Stomach (tissue), 9 donors: ENCODE data around the gene ANKRD28. TPM values are rescaled to one million over a fixed set of nuclear protein-coding genes. Genes with fewer than 3 reads are reported as not detected.

Experiments used
- DNase-seq, 2 donors: peaks; one replicate each; pipeline versions ENCODE4 v3.0.0 to v3.0.0-alpha.2; 2013 to 2019
- H3K27ac ChIP-seq, 5 donors: fragments of 200-600 bp in 4 of 5; sonication (generic) in 4 of 5; one replicate each; pipeline ENCODE4 v1.5.1; 2013 to 2019; ENCODE audit warnings: mild to moderate bottlenecking in 1 of 5, moderate library complexity in 1 of 5
- H3K27me3 ChIP-seq, 3 donors: fragments of 200-600 bp; sonication (generic); one replicate each; pipeline ENCODE4 v1.5.1; 2017 to 2019; ENCODE audit warnings: mixed run types in 1 of 3
- H3K36me3 ChIP-seq, 4 donors: fragments of 200-600 bp; sonication (generic); 1 replicate in 3 of 4; 2 replicates in 1 of 4; pipeline ENCODE4 v1.5.1; 2016 to 2019
- H3K4me1 ChIP-seq, 4 donors: fragments of 200-600 bp; sonication (generic); one replicate each; pipeline ENCODE4 v1.5.1; 2016 to 2019
- H3K4me3 ChIP-seq, 4 donors: fragments of 200-600 bp; sonication (generic) in 3 of 4; one replicate each; pipeline ENCODE4 v1.5.1; 2016 to 2019; ENCODE audit warnings: mild to moderate bottlenecking in 1 of 4
- H3K9me3 ChIP-seq, 4 donors: fragments of 200-600 bp; sonication (generic); one replicate each; pipeline ENCODE4 v1.5.1; 2016 to 2019
- EP300 ChIP-seq: sonication (generic); formaldehyde crosslinking; IDR thresholded peaks from one replicate; pipeline ENCODE4 v1.6.1; 2017; ENCODE audit warnings: antibody characterized with exemption
- POLR2A ChIP-seq, 4 donors: fragments of 450-650 bp; IDR thresholded peaks; one replicate each; pipeline ENCODE4 v1.6.1; 2016; ENCODE audit warnings: antibody characterized with exemption in 4 of 4, control low read depth in 2 of 4, mild to moderate bottlenecking in 1 of 4, moderate library complexity in 1 of 4
- POLR2AphosphoS5 ChIP-seq, 3 donors: sonication (generic); formaldehyde crosslinking; IDR thresholded peaks; one replicate each; pipeline ENCODE4 v1.6.1; 2016; ENCODE audit warnings: antibody characterized with exemption in 3 of 3
- WGBS, 5 donors: extraction: QIAGEN DNeasy Blood & Tissue Kit in 3 of 5; methylation state at CpG; one replicate each; pipeline versions ENCODE4 v1.1.5 to v1.1.7; 2013 to 2018; 5-methylcytosine and 5-hydroxymethylcytosine counted together
- intact Hi-C: fragments of 100-400 bp; cut with DNase I; formaldehyde crosslinking; loops from one replicate; pipeline ENCODE4 v1.15.1; 2023; ENCODE audit warnings: low total_unique reads
- polyA plus RNA-seq, 3 donors: library from polyadenylated mRNA; stranded (reverse); fragments of 200-250 nt; gene quantifications; one replicate each; pipeline ENCODE4 v1.2.3, GENCODE V29; 2013
- total RNA-seq, 5 donors: library from RNA; depleted of rRNA; stranded (reverse); fragments of >200 nt; gene quantifications; one replicate each; pipeline versions ENCODE4 v1.1.0 to v1.2.3, GENCODE V29; 2014 to 2016
- TF ChIP-seq, protein P1 (sequence below), 7 experiments: fragments of 450-650 bp in 4 of 7; fragments of 200-600 bp in 3 of 7; sonication (generic) in 3 of 7; IDR thresholded peaks; one replicate each; pipeline ENCODE4 v1.5.1; 2016 to 2019; ENCODE audit warnings: antibody characterized with exemption in 7 of 7, control low read depth in 2 of 7, mild to moderate bottlenecking in 1 of 7
- donor health status: healthy with polysubstance abuse.
- donor health status: Bipolar disorder and iron deficiency.
- donor health status: healthy.

Gene ANKRD28
- total and polyA plus RNA-seq, 8 donors = 6.8 to 102 (median 16.6) TPM

DNA sequence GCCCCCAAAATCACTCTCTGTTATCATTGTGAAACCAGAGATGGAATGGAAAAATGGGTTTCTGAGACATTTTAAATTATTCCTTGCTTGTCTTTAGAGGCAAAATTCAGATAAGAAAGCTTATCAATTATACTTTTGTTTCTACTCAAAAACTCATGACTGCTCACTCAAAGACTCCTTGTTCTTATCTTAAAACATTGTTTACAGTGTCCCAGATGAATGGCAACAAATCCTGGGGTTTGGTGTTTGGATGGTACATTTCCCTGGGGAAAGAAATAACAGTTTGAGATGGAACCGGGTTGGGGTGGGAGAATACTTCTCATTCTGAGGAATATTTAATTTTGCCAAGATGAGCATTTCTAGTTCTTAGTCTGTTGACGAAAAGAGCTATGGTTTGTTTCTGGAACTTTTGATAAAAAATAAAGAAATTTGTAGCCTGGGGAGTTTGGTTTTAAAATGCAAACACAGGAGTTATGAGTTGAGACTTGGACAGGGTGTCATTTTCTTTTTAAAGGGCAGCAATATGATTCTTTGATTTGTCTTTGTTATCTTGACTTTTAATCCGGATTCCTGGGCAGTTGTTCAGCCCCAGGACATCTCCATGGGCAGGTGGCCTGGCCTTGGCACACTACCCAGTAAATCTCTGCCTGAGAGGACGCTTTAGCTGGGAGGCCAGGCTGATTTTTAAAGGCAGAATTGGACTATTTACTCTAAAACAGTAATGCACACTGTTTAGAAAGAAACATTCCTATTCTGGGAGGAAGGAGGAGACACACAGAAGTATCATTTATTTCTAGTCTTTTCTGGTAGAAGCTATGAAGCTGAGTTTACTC lies 163.8 kb downstream of the ANKRD28 start:
- intact Hi-C loops = loop anchor here (10.0 kb wide), 1 partner anchor 611 kb away; no protein-coding TSS in a partner anchor
- no peak for TF ChIP-seq POLR2A (IDR thresholded peaks at IDR 0.05)
- TF ChIP-seq, protein P1, sequence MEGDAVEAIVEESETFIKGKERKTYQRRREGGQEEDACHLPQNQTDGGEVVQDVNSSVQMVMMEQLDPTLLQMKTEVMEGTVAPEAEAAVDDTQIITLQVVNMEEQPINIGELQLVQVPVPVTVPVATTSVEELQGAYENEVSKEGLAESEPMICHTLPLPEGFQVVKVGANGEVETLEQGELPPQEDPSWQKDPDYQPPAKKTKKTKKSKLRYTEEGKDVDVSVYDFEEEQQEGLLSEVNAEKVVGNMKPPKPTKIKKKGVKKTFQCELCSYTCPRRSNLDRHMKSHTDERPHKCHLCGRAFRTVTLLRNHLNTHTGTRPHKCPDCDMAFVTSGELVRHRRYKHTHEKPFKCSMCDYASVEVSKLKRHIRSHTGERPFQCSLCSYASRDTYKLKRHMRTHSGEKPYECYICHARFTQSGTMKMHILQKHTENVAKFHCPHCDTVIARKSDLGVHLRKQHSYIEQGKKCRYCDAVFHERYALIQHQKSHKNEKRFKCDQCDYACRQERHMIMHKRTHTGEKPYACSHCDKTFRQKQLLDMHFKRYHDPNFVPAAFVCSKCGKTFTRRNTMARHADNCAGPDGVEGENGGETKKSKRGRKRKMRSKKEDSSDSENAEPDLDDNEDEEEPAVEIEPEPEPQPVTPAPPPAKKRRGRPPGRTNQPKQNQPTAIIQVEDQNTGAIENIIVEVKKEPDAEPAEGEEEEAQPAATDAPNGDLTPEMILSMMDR (IDR thresholded peaks at IDR 0.05) = no peak
- Histone ChIP-seq H3K4me3 (no peak overlapping the region), H3K27ac (peak overlapping the region in 4 of 5 donors; percentile 66 to 86 (median 72)), H3K36me3 (no peaks in the 10 kb centered on the region), H3K4me1 (peaks cover 26 to 84% (median 49%) of the 10 kb centered on the region in 4 donors), H3K9me3 (no peaks in the 10 kb centered on the region), H3K27me3 (no peaks in the 10 kb centered on the region)
- no peak for DNase-seq
- 17 to 27% (median 22%) methylated on average over 4 of the region's 4 CpGs for WGBS, 5 donors

DNA sequence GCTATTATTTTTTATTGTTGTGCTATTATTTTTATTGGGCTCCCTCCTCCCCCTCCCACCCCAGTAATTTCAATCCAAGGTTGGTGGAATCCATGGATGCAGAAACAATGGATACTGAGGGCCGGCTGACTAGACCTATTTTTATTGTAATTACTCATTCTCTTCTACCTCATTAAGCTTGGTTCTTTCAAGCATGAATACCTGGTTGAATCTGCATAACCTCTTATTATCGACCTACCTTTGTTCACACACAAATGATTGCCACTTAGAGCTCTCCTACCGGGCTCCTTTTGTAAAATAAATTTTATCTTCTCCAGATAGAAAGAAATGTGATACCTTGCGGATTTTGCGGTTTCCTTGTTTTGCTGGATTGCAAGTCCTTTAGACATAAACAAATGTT lies 164.6 kb downstream of the ANKRD28 start:
- Histone ChIP-seq H3K4me3 (no peak overlapping the region), H3K27me3 (no peaks in the 10 kb centered on the region), H3K36me3 (no peaks in the 10 kb centered on the region), H3K27ac (peak overlapping the region in 1 of 5 donors; percentile 86), H3K4me1 (peaks cover 26 to 76% (median 49%) of the 10 kb centered on the region in 4 donors), H3K9me3 (no peaks in the 10 kb centered on the region)
- DNase-seq = no peak
- WGBS, 5 donors = 32 to 70% (median 49%) methylated on average over 5 of the region's 5 CpGs
- TF ChIP-seq POLR2A (IDR thresholded peaks at IDR 0.05) = no peak
- no peak for TF ChIP-seq EP300
- TF ChIP-seq, protein P1 (IDR thresholded peaks at IDR 0.05) = no peak
- TF ChIP-seq POLR2AphosphoS5 (IDR thresholded peaks at IDR 0.05) = no peak
- intact Hi-C loops = loop anchor here (10.0 kb wide), 1 partner anchor 612 kb away; no protein-coding TSS in a partner anchor

DNA sequence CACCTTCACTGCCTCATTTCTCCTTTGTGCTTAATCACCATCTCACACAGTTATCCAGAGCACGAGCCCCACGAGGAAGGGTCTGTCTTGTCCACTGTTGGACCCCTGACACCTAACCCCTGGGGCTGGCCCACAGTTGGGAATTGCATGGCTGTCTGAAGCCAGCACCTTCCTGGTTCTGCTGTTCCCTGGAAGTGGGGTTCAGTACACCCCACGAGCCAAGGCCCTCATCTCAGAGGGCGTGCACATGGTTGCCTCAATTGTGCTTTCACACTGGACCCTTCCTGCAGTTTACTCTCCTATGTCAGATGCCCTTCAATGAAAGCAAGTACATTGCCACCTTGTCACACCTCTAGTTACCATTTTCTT lies 165.6 kb downstream of the ANKRD28 start:
- no peak for DNase-seq
- intact Hi-C loops = loop anchor here (10.0 kb wide), 1 partner anchor 613 kb away; no protein-coding TSS in a partner anchor
- Histone ChIP-seq H3K4me3 (no peak overlapping the region), H3K27ac (no peak overlapping the region), H3K9me3 (no peaks in the 10 kb centered on the region), H3K36me3 (no peaks in the 10 kb centered on the region), H3K4me1 (peaks cover 22 to 67% (median 44%) of the 10 kb centered on the region in 4 donors), H3K27me3 (no peaks in the 10 kb centered on the region)
- 95 to 100% (median 98%) methylated on average over 4 of the region's 4 CpGs for WGBS, 5 donors
- TF ChIP-seq, protein P1 (IDR thresholded peaks at IDR 0.05) = no peak
- TF ChIP-seq POLR2A (IDR thresholded peaks at IDR 0.05) (no peak), POLR2AphosphoS5 (IDR thresholded peaks at IDR 0.05) (no peak), EP300 (no peak)

DNA sequence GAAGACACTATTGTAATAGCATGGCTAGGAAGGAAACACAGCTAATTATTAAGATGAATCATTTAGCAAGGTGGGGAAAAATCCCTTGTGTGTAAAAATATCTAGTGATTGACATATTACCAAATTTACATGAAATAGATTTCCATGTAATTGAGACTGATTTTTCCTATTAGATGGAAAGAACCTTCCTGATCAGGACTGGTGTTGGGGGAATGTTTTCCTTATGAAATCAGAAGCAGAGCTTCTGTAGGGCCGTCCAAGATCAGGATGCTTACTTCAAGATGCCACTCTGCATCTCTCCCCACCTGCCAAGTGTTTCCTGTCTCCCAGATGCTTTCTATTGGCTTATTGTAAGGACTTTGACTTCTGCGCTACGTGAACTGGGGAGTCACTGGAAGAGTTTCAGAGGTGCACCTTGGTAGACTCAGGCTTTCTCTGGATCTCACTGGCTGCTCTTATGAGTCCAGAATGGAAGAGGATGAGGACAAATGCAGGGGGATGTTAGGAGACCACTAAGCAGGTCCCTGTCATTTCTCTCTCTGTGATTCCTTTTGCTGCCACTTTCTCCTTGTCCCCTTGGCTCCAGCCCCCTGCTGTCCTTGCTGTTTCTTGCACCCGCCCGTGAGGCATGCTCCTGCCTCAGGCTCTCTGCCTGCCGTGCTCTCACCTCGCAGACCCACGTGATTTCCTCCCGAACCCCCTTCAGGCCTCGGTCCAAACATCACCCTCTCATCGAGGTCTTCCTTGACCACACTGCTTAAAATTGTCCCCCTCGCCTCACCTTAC lies 166.2 kb downstream of the ANKRD28 start:
- H3K36me3 ChIP-seq = no peaks in the 10 kb centered on the region
- peak overlapping the region in 2 of 5 donors; percentile 19 to 61 for H3K27ac ChIP-seq
- no peak for DNase-seq
- no peaks in the 10 kb centered on the region for H3K9me3 ChIP-seq
- no peaks in the 10 kb centered on the region for H3K27me3 ChIP-seq
- WGBS, 5 donors = 88 to 94% (median 90%) methylated on average over 12 of the region's 12 CpGs
- intact Hi-C loops = loop anchor here (10.0 kb wide), 1 partner anchor 613 kb away; no protein-coding TSS in a partner anchor
- no peak for TF ChIP-seq EP300
- TF ChIP-seq, protein P1 (IDR thresholded peaks at IDR 0.05) = no peak
- TF ChIP-seq POLR2AphosphoS5 (IDR thresholded peaks at IDR 0.05) = no peak
- TF ChIP-seq POLR2A (IDR thresholded peaks at IDR 0.05) = no peak
- H3K4me3 ChIP-seq = no peak overlapping the region
- H3K4me1 ChIP-seq = peaks cover 20 to 63% (median 41%) of the 10 kb centered on the region in 4 donors
